NCI-H1092 (cell line): ENCODE data around the gene KRTAP12-1.
"Not testable (repeated sequence)": the region's sequence is repeated elsewhere in the genome, so short reads cannot be mapped to it uniquely, and the experiment has no call there.

Experiments used
- DNase-seq: peaks from one replicate; lab custom pipeline; 2025; lab: John Stamatoyannopoulos, UW

Gene KRTAP12-1

GRCh38 chr21:44697811-44698734 lies 16.1 kb upstream of the KRTAP12-1 start:
- no peak for DNase-seq

- DNase-seq, result not testable (repeated sequence)
Measured at GRCh38 chr21:44697172-44697810, 15.3 kb upstream of the KRTAP12-1 start, which contains the start of gene KRTAP10-12. Gene KRTAP10-12, plus strand, starts transcription at chr21:44697172. Its CDS starts 30 bp downstream, at chr21:44697202.

- DNase-seq, result no peak
Measured at GRCh38 chr21:44696572-44696971, 14.6 kb upstream of the KRTAP12-1 start.

GRCh38 chr21:44695641-44696040 lies 13.7 kb upstream of the KRTAP12-1 start:
- no peak for DNase-seq

GRCh38 chr21:44695184-44695583 lies 13.2 kb upstream of the KRTAP12-1 start:
- no peak for DNase-seq

- no peak for DNase-seq
Measured at GRCh38 chr21:44694776-44695175, 12.8 kb upstream of the KRTAP12-1 start.

GRCh38 chr21:44692798-44693512 lies 11.0 kb upstream of the KRTAP12-1 start:
- DNase-seq, result no peak

- no peak for DNase-seq
Measured at GRCh38 chr21:44691686-44692085, 9.7 kb upstream of the KRTAP12-1 start.

GRCh38 chr21:44689740-44690139 lies 7.8 kb upstream of the KRTAP12-1 start:
- DNase-seq, result not testable (repeated sequence)

- DNase-seq, result no peak
Measured at GRCh38 chr21:44687671-44688070, 5.7 kb upstream of the KRTAP12-1 start.

GRCh38 chr21:44686843-44687561 lies 5.0 kb upstream of the KRTAP12-1 start:
- no peak for DNase-seq

GRCh38 chr21:44686000-44686781 lies 4.2 kb upstream of the KRTAP12-1 start:
- no peak for DNase-seq

GRCh38 chr21:44685050-44685449 lies 3.1 kb upstream of the KRTAP12-1 start:
- not testable (repeated sequence) for DNase-seq

GRCh38 chr21:44684483-44684882 lies 2.5 kb upstream of the KRTAP12-1 start:
- DNase-seq, result no peak

- DNase-seq, result no peak
Measured at GRCh38 chr21:44684077-44684476, 2.1 kb upstream of the KRTAP12-1 start.

GRCh38 chr21:44682580-44683151 lies 703 bp upstream of the KRTAP12-1 start:
- no peak for DNase-seq

- DNase-seq, result no peak
Measured at GRCh38 chr21:44681152-44681551, 811 bp downstream of the KRTAP12-1 start.

- DNase-seq, result no peak
Measured at GRCh38 chr21:44677881-44678280, 4.1 kb downstream of the KRTAP12-1 start.

GRCh38 chr21:44671911-44672310 lies 10.1 kb downstream of the KRTAP12-1 start:
- DNase-seq, result no peak

GRCh38 chr21:44670642-44671432 lies 11.1 kb downstream of the KRTAP12-1 start:
- DNase-seq, result no peak
